SH-SY5Y (cell line): ENCODE measurements around the gene GPSM1.

ENCODE experiments used
- GATA2 ChIP-seq: IDR thresholded peaks from 2 replicates; pipeline ENCODE4 v1.6.1; 2011; ENCODE audit warnings: mild to moderate bottlenecking, low read depth, low read length
- GATA3 ChIP-seq: IDR thresholded peaks from 2 replicates; pipeline ENCODE4 v1.6.1; 2011; ENCODE audit warnings: low read depth, mild to moderate bottlenecking, low read length, moderate library complexity

DNA sequence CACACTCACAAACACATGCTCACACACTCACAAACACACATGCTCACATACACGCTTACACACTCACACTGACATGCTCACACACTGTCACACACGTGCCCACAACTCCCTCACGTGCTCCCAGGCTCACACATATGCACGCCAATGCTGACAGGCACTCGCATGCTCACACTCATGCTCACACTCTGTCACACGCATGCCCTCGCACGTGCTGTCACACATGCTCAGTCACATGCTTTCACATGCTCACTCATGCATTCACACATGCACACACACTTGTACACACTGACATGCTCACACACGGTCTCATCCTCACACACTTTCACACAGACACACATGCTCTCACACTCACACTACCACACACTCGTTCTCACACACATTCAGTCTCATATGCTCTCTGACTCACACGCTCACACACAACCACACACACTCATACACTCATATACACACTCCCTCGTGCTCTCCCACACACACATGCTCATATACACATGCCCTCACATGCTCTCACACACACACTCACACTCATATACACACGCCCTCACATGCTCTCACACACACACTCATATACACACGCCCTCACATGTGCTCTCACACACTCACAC lies 33.8 kb upstream of the GPSM1 start:
- TF ChIP-seq GATA3 (no peak), GATA2 (no peak)
